Activated naive CD8-positive, alpha-beta T cell treated with anti-CD3 and anti-CD28 coated beads, Interleukin-2, amount 50 U/mL, for 16 hours (primary cell): ENCODE data around the gene TUBE1.
A peak's percentile ranks its signal among the peaks of the same experiment; 100 is the strongest.
"Not testable (repeated sequence)": the region's sequence is repeated elsewhere in the genome, so short reads cannot be mapped to it uniquely, and the experiment has no call there.

Source experiments
- DNase-seq: peaks from one replicate; pipeline ENCODE4 v3.0.0-alpha.2; 2020; ENCODE audit warnings: low read depth, low spot score

The TUBE1 gene, protein sequence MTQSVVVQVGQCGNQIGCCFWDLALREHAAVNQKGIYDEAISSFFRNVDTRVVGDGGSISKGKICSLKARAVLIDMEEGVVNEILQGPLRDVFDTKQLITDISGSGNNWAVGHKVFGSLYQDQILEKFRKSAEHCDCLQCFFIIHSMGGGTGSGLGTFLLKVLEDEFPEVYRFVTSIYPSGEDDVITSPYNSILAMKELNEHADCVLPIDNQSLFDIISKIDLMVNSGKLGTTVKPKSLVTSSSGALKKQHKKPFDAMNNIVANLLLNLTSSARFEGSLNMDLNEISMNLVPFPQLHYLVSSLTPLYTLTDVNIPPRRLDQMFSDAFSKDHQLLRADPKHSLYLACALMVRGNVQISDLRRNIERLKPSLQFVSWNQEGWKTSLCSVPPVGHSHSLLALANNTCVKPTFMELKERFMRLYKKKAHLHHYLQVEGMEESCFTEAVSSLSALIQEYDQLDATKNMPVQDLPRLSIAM

GRCh38 chr6:112087136-112087911 lies at the start of gene TUBE1, which contains the start of gene FAM229B:
Gene TUBE1, minus strand, starts transcription at chr6:112087482. Its CDS starts 48 bp downstream, at chr6:112087434.
Gene FAM229B, plus strand, starts transcription at chr6:112087591. Its CDS starts 11,693 bp downstream, at chr6:112099284.
- peak; percentile 80 for DNase-seq

GRCh38 chr6:112130878-112131277 lies 43.6 kb upstream of the TUBE1 start:
- DNase-seq = no peak

DNA sequence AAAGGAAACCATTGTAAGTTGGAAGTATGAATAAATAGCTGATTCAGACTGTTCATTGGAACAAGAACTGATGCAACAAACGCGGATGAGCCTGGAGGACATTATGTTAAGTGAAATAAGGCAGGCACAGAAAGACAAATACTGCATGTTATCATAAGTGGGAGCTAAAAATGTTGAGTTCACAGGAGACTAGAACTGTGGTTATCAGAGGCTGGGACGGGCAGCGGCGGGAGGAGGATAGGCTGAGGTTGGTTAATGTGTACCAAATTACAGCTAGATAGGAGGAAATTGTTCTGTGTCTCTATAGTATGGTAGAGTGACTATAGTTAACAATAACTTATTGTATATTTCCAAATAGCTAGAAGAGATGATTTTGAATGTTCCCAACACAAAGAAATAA lies 40.9 kb upstream of the TUBE1 start:
- DNase-seq = no peak

DNA sequence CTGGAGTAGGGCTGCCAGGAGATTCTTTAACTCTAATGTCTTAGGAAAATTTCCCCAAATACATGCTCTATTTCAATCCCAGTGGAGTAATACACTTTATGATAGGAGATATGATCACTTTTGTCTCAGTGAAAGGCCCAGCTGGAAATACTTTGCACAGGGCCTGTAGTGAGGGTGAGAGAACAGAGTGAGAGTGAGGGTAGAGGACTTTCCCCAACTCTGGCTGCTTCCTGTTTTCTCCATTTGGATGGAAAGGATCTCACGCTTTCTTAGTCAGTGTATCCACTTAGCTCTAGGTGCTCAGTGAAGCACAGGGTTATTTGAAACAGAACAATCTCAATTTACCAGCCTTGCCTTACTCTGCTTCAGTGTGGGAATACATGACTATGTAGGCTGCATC lies 36.7 kb upstream of the TUBE1 start:
- DNase-seq = no peak

- no peak for DNase-seq
These were observed 35.5 kb upstream of the TUBE1 start for GRCh38 chr6:112122756-112123155.

DNA sequence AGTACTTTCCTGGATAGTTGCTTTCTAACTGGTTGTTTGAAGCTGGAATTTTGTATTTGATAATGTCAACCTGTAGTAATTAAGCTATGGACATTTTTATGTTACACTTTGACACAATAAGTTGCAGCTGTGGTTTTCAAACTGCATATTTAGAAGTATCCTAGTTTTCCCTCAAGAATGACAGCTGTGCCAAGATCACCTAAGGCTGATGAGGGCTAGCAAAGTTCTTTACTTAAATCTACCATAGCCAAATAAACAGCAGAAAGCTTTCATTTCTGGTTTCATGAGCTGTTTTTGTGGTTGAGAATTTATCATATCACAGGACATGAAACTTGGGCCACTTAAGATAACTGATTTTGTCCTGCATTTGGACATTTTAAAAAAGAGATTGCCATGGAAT lies 30.8 kb upstream of the TUBE1 start:
- no peak for DNase-seq

DNA sequence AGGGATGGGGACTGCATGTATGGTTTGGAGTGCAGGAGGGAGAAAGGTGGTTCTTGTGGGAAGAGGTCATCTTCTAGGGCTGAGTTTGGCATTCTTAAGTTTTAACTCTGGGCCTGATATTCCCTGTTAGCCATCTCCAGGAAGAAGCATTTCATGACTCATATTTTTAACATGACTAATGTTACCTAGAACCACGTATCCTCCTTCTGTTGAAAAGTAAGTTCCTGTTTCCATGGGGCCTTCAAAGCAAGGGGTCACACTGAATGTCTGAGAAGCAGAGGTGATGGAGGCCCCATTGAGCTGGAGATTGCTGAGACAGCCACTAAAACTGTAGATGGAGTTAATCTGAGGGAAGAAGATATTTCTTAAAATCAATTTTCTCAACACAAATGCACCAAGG lies 30.3 kb upstream of the TUBE1 start:
- DNase-seq = no peak

DNA sequence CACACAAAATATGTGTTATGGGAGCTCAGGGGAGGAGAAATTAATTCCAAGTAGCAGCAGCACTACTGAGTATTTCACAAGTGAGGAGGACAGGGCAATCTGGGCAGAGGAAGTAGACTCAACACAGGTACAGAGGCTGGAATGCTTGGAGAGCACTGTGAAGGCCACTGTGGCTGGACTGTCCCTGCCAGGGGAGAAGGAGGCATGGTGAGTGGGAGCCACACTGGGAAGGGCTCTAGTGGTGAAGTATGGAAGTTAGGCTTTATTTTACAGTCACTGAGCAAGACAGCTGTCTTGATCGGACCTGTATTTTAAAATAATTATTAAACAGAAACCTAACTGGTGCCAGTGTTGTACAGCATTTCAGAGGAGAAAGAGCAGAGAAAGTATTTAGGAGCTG lies 28.9 kb upstream of the TUBE1 start:
- no peak for DNase-seq

GRCh38 chr6:112114577-112115223 lies 27.4 kb upstream of the TUBE1 start:
- DNase-seq = no peak

GRCh38 chr6:112113918-112114317 lies 26.6 kb upstream of the TUBE1 start:
- DNase-seq = no peak

GRCh38 chr6:112113431-112113830 lies 26.1 kb upstream of the TUBE1 start:
- no peak for DNase-seq

DNA sequence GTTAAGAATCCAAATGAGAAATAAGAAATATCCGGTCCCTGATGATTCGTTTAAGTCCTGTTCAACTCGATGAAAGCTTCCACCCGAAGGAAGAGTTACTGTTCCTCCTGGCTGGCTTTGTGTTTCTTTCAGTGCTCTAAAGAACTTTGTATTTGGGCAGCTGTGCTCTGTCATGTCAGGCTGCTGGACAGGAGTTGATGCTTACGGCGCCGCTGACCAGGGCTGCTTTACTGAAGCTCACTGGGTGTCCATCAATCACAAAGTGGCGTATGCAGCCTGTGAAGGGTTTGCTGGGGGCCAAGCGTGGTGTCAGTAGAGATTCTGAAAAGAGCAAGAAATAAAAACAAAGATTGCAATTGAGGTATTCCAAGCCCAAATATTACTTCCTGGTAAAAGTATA lies 22.0 kb upstream of the TUBE1 start:
- DNase-seq = no peak

- DNase-seq = no peak
These were observed 19.3 kb upstream of the TUBE1 start for GRCh38 chr6:112106562-112106961.

DNA sequence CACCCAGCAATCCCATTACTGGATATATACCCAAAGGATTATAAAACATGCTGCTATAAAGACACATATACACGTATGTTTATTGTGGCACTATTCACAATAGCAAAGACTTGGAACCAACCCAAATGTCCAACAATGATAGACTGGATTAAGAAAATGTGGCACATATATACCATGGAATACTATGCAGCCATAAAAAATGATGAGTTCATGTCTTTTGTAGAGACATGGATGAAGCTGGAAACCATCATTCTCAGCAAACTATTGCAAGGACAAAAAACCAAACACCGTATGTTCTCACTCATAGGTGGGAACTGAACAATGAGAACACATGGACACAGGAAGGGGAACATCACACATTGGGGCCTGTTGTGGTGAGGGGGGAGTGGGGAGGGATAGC lies 18.7 kb upstream of the TUBE1 start:
- not testable (repeated sequence) for DNase-seq

GRCh38 chr6:112100561-112100960 lies 13.3 kb upstream of the TUBE1 start:
- DNase-seq = no peak

- no peak for DNase-seq
These were observed 9.6 kb upstream of the TUBE1 start for GRCh38 chr6:112096901-112097300.

DNA sequence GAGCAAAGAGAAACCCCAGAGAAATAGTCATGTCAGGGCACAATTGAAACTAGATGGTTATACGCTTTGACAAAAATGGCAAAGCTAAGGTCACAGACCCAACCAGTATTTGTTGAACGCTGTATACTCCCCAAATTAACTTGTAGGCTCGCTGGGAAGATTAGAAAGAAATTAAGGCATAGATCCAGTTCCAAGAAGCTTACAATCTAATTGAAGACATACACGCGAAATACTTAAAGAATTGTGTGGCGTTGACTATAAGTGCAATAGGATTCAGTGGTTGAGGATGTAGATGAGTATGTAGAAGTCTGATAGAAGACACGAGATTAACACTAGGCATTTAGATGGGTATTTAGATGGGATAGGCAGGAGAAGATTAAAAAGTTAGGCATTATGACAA lies 634 bp upstream of the TUBE1 start:
- no peak for DNase-seq

DNA sequence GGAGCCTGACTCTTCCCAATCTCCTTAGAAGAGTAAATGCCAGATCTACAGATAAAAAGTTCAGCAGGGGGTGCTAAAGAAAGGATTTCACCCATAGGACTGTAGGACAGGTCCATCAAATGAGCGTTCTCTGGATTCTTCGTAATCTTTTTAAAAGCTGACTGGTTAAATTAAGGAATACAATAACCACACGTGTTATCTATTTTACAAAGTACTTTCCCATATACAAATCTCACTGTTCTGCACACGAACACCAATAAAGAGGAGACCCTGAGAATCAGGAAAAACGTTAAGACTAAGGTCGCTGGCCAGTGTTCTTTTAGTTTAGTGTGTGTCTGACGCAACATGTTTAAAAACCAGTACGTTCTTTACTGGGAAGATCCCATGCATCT lies 542 bp downstream of the TUBE1 start:
- DNase-seq = no peak

DNA sequence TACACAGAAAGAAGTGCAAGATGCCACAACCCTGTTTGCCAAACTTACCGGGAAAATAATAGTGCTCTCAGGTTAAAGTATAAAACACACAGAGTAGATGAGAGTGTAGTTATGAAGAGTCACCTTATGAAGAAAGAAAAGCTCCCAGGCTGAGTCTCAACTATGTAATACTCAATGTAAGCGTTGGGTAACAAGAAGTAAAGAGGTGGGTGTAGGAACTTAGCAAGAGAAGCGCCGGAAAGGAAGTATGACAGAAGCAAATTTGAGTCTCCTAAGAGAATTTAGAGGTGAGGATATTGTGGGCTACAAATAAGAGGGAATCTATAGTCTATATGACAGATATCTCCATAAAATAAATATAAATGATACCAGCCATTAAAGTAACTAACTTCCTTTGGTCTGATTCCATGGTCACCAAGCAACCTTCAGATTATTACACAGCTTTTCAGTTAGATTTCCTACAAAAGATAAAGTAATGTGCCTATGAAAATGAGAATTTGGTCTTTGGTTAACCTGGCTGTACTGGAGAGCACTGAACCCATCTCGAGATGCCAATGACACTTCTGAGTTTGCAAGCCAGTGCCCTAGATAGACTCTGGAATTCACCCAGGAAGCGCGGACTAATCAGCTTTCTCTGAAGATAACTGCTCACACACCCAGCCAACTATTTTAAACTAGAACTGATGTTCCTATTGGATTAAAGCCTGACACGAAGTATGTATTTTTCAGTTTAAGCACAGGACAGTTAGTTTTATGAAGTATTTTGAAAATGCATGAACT lies 1.8 kb downstream of the TUBE1 start:
- DNase-seq = no peak

DNA sequence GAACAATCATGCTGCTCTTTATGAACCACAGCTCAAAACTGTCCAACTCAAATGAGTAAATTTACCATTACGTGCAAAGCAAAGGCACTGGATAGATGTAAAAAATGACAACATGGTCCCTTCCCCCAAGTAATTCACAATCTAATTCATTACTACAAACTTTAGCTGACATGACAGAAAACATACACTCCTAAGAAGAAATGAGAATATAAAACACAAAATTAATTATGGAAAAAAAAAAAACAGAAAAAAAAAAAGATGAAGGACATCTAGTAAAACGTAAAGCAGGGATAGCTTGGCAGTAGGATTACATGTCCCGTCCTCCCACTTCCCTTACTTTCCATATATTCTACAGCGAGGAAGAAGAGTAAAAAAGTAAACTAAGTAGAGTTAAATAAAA lies 5.7 kb downstream of the TUBE1 start:
- DNase-seq = no peak

GRCh38 chr6:112066606-112067005 lies 20.7 kb downstream of the TUBE1 start:
- no peak for DNase-seq
